ELF-1 (cell line): ENCODE measurements around the gene NTM.

Source experiments
- DNase-seq: peaks from one replicate; pipeline ENCODE4 v3.0.0-alpha.2; 2016; ENCODE audit warnings: low read depth, low spot score

NTM gene

DNA sequence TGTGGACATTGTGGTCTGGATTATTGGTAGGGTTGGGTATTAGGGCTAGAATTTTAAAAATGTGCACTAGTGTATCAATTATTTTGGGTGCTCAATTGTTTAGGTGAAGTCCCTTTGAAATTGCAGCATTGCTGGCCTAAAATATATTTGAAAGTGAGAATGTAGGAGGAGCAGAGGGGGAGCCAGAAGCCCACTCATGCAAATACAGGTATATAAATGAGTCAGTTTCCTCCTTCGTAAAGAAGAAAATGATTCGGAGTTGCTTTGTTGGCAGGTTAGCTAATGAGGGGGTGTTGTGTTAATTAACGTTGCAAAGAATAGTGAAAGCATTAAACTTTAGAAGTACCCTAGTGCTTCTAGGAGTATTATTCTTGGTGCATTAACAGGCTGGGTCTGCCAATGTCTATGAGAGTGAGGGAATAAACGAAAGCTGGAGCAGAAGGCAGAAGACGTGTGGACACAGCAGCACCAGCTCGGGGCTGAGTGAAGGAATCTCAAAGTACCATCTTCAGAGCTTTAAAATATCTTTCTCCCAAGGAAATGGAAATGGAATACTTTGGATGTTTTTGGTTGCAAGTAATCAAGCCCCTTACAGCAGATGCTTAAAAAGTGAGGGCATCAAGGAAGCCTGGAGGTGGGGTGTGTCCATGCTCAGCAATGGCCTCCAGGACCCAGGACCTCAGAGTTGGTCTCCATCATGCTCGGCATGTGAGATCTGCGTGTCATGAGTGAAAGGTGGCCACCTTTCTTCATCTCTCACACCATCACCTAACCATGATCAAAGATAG, 522.9 kb downstream of the NTM start:
- no peak for DNase-seq

DNA sequence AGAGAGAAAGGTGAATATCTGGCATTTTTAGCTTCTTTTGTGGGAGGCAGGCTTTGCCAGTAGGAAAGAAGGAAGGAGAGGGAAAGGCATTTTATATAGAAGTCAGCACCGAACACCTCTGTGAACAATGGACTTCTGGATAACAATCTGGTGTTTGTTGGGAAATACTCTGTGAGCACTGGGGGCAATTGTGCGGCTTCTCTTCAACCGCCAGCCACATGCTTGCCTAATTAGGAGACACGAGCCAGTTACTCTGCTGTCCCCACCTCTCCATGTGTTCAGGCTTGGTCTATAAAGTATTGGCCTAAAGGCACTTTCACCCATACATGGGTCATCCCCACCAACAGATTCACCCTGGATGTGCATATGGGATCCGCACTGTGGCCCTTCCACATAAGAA, 523.6 kb downstream of the NTM start:
- DNase-seq: no peak

DNA sequence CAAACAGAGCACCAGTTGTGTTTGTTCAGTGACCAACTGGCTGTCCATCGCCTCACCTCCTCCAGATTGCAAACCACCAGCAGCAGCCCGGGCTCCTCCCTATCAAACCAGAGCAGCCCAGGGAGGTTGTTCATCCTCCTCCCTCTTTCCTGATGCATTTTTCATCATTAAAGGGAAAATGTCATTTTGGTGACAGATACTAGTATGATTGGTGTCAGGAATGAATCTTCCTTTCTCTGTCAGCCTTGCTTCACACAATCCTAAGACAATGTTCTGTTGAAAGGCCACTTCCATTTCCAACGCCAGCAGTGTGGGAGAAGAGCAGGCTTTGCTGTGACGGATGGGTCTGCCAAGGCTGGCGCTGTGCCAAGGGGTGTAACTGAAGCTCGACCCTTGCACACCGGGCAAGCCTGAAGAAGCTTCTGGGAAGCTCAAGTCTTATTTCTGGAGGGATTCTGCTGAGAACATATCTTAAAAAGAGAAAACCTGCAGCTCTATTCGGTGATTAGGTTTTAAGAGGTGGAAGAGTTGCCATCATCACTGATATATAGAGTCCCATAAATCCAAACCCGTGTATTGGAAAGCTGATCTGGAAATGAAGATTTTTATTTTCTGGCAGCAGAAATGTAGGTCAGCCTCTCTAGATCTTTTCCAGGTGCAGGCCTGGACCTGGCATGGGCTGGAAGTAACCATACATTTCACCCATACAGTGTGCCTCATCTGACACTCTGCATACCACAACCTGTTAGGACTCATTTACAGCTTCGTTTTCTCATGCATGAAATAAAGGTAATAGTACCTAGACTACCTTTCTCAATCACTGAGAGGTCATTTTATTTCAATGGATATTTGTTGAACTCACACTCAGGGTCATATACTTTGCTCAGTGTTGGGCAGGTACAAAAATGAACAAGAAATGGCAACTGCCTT, 524.5 kb downstream of the NTM start:
- DNase-seq: no peak

DNA sequence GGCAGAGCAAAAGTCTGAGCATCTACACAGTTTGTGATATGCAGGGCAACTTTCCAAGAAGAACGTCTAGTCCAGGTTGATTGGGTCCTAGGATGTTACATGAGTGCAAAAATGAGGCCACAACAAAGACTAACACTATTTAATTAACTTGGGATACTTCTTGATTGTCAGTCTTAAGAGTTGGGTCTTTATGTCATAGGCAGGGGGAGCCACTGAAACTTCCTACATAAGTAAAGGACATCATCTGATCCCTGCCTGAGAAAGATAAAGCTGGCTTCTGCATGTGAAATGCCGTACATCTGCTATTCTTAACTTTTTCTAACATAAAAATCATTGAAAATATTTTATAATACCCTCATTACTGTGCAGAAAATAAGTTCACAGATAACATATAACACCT, 525.5 kb downstream of the NTM start:
- DNase-seq: no peak

DNA sequence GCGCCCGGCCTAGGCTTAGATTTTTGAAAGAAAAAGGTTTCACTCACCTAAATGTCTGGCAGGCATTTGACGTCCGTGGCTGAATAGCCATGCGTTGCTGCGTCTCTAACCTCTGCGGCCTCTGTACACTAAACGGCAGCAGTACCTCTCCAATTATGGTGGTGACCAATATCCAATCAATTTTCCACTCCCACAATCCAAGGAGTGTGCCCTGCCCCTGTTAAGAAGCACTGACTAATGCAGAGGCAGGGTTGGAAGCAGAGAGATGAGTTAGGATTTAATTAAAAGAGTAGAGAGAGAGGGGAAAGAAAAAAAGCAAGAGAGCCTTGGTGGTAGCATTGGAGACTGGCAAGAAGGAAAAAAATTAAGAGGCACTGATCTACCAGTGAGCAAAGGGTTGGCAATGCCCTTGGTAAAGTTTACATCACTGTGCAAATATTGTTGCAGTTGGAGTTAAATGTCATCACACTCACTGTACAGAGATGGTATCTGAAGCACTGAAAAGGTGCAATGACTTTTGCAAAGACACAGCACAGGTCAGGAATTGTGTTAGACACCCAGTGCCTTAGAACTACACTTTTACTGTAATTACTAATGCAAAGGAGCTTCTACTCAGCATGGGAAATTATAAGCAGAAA, 526.7 kb downstream of the NTM start:
- no peak for DNase-seq

DNA sequence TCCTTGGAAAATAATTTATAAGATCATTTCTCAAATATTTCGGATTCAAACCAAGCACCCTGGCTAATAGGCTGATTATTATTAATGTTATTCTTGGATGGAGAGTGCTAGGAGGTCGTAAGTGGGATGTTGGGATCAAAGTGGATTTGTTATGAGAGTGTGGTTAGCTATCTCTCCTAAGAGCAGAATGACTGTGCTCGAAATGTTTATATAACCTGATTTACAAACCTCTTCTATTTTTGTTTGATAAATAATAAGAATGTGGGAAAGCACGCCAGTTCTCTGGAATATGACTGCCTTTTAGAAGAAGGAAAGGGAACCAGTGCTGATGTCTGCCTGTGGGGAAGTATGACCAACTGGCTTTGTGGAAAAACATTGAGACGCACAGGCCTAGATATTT, 527.5 kb downstream of the NTM start:
- DNase-seq: no peak

DNA sequence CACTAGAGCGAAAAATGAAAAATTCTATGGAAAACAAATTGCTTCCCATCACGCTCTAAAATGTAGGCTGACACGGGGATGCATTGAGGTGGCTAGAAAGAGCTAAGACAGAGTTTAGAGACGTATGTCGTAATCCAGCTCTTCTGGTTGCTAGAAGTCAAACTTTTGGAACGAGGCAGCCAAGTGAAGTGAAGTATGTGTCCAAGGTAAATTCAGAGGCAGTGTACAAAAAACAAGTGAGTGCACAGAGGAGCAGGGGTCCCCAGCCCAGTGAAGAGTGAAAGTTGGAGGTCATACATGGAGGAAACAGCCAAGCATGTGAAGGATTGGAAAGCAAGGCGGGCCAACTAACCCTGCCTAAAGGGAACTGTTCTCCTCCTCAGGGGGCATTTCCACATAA, 528.5 kb downstream of the NTM start:
- DNase-seq: no peak

DNA sequence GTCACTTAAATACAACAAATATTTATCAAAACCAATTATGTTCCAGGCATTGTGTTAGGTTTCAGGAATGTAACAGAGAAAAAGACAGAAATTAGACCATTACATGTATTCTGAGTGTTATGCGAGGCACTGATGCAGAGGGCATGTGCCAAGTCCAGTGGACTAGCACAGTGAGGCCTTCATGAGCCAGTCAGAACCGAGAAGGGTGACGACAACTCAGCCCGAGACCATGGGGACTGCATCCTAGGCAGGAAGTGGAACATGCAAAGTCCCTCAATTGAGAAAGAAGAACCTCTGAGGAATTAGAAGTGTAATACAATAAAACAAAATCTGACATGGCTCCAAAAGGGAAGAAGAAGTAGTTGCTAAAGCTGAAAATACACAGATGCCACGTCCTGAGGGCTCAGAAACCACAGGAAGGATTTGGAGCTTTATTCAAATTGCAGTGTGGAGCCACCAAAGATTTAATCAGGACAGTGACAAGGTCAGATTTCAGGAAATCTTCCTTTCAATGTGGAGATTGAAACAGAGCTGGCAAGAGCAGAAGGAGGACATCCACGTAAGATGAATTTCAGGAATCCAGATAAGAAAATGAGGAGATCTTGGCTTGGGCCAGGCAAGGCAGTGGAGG, 529.6 kb downstream of the NTM start:
- DNase-seq: no peak

DNA sequence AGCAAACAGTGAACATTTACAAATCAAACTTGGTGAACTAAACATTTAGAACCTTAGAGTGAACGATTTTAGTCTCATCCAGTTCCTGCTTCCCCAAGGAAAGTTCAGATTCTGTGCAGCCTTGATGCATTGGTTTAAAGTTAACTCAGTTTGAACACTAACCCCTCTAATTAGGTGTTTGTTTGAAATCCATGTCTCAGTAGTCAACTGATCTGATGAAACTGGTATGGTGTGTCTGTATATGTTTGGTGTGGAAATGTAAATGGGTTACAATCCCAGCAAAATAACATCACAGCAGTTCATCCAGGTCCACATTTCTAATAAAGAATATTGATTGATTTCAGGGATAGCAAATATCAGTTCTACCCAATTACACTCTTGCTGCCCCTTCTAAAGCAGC, 532.0 kb downstream of the NTM start:
- DNase-seq: no peak

DNA sequence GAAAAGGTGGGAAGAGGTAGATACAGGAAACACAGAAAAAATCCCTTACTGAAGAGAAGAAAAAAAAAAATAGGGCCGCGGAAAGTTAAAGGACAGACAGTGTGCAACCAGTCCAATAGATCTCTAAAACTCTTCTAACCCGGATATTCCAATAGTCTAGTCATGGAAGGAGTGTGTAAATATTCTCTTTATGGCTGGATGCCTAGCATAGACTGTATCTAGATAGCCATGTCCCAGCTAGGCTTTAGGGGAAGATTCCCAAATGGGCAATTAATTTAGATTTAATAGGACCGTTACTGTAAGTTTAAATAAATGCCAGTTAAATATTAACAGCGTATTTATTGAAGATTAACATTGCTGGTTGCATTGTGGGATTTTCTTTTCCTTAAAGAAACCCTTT, 532.7 kb downstream of the NTM start:
- no peak for DNase-seq

DNA sequence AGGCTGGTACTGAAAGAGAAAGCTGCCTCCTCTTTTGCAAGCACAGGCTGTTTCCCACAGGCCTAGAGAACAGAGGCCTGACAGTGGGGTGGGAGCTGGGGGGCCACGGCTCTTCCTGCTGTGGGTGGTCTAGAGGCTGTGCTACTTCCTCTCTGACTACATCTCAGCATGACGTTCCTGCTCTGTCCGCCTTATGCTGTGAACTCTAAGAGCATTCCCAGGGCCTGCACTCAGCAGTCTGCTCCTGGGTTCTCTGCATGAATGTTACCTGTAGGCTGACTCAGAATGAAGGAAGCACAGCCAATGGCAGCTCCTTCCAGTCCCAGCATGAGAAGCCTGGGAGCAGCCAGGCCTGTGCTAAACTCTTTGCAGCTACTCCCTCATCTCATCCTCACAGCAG, 534.3 kb downstream of the NTM start:
- peak; percentile 41 for DNase-seq

DNA sequence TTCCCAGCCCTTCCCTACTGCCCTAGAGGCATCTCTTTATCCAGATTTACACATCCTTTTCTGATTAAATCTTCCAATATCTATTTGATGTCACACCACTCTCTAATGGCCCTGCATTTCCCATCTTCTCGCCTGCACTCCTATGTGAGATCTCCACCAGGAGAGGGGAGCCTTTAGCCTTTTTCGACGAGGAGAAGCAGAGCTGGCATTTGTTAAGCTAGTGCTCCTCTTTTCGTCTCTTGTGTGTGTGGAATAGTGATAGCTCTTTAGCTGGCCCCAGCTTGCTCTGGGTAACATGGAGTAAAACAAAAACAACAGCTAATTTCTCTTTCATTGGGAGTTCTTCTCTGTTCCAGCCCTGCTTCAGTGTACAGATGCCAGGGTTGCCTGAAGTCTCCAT, 536.5 kb downstream of the NTM start:
- DNase-seq: no peak

DNA sequence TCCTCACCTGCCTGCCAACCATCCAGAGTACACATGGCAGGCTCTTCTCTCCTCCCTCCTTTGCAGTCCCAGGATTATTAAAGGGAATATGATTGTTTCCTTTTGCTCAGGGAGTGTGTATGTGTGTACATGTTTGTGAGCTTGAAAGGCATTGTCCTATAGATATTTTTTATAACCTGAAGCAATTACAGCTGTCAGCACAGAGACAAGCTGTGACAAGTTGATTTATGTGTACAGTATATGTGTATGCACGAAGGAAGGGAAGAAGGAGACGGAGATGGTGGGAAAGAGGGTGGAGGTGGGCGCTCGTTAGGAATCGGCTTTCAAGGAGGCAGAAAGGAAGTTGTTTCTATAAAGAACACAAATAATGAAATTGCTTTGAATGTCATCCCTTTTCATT, 537.0 kb downstream of the NTM start:
- DNase-seq: no peak

DNA sequence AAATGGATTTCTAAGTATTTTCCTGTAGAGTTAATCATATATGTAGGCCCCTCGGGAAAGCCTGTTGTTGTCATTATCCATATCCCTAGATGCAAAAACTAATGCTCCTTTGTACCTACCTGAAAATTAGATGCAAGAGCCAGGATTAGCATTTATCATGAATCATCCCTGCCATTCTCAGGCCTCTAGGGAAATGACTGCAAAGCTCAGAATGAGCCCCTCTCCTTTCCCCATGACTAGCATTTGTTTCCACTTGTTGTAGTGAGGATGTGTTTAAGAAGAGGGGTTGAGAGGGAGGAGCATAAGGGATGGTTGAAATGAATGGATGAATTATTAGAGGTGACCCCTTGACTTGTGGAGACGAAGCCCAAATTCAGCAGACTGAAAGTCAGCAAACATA, 537.9 kb downstream of the NTM start:
- DNase-seq: no peak

DNA sequence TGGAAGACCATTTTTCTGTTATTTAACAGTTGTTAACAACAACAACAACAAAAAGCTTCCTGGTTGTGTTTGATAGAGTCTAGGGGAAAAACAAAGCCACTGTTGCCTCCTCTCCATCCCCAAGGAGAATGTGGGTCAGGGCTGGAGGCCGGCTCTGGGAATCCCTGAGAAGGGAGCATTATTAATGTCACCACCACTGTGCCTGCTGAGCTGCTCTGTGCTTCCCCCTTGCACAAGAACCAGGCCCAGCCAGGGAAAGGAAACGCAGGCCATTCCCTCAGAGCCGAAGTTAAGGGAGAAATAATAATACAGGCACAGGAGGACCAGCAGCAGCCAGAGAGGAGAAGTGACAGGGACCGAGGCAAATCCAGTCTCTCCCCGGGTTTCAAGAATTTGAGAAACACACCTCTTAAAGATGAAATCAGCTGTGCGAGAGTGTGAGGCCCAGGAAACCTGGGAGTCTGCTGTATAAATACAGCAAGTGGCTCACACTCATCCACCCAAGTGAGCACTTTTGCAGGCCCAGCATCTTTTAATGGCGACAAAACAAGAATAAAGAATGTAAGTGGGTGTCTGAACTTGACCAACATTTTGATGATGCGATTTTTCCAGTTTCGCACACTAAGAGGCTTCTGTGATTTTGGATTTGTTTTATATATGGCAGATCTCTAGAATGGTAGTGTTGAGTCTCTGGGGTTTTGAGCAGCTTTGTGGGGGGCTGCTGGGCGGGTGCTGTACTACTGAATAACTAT, 539.2 kb downstream of the NTM start:
- DNase-seq: no peak

DNA sequence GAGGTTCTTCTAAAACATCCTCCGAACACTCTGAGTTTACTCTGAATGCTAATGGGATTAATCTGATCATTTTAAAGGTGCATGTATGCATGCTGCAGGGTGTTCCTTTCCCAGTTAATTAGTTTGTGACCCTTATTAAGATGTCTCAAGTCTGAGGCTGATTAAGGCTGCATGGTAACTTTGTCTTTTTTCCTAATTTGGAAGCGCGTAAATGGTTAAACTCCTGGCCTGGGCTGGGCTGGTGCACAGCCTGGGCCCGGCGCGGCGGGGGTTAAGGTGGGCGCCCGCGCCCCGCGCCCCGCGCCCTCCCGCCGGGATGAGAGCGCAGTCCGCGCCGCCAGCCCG, 539.7 kb downstream of the NTM start:
- DNase-seq: no peak

DNA sequence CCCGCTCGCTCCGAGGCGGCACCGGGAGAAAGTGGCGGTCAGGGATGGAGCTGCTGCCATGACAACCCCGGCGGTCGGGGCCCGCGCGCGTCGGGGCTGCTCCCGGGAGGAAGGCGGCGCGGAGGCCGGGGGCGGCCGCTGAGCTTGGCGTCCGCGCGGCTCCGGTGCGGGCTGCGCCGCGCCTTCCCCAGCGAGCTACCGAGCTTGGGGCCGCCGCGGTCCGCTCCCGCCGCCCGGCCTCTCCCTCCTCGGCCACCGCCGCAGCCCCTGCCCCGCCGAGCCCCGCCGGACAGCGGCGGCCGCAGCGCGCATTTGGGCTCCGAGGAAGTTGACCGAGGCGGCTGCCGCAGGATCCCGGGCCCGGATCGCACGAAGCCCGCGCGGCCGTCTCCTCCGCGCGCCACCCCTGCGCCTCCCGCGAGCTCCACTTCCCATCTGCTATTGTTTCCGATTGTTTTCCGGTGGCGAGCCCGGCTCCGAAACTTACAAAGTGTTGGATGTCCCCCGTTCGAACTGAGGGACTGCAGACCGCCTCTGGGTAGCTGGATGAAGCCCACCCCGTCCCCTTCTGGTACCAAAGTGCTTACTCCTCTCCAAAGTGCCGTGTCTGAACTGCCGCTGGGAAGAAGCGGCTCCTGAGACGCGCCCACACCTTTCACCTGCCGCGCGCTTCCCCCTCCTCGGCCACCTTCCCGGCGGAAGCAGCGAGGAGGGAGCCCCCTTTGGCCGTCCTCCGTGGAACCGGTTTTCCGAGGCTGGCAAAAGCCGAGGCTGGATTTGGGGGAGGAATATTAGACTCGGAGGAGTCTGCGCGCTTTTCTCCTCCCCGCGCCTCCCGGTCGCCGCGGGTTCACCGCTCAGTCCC, 540.3 kb downstream of the NTM start:
- peak; percentile 52 for DNase-seq

DNA sequence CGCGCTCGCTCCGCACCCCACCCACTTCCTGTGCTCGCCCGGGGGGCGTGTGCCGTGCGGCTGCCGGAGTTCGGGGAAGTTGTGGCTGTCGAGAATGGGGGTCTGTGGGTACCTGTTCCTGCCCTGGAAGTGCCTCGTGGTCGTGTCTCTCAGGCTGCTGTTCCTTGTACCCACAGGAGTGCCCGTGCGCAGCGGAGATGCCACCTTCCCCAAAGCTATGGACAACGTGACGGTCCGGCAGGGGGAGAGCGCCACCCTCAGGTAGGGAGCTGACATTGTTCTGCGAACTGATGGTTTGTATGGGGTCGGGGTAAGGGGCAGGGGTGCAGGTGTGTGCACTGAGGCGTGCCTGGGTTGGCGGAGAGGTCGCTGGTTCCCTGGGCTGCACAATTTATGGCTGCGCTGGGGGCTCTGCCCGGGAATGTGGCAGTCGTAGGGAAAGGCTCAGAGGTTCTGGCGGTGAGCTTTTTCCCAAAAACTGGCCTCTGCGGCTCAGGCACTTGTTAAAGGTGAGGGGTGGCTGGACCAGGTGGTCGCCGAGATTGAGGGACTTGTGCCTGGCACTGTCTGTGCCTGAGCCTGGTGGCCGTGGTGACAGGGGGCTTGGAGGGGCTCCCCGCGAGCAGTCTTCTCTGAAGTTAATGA, 541.1 kb downstream of the NTM start:
- peak; percentile 43 for DNase-seq

DNA sequence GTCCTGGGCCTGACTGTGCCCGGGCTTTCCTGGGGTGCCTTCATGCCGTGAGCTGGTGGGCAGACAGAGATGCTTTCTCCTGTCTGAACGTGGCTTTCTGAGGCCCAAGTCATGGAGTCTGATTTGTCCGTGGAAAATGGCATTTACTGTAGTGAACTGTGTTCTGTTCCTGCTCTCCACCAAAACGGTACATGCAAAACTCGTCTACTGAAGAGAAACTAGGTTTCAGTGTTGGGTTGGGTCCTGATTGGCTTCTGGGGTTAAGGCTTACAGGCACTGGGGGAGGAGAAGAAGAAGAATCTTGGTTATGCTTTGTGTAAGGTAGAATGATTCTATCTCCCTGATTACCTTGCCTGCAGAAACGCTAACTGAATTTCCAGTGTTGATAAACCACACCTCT, 541.7 kb downstream of the NTM start:
- no peak for DNase-seq

DNA sequence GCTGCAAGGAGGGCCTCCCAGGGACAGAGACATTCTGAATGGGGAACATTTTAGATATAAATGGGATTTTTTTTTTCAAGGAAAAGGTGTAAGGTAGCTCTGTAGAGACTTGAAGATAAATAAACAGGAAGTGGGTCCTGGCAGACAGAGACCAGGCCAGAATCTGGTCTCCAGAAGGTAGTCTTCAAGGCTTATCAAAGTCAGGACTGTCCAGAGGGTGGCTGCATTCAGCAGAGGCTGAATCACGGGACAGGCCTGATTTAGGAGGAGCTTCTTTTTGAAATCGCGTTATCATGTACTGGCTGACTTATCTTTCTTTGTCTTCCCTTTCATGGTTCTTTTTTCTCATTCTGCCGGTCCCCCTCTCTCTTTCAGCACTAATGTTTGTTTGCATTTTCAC, 542.9 kb downstream of the NTM start:
- no peak for DNase-seq
